MCF 10A (cell line): ENCODE results near the gene GPR12. TPM values are rescaled to one million over a fixed set of nuclear protein-coding genes. Genes with fewer than 3 reads are reported as not detected.

Source experiments
- BruUV-seq: library from RNA; stranded (reverse); fragments of 400-500 nt; replicated peaks from 2 replicates; lab custom pipeline; 2021; lab: Mats Ljungman, UMichigan
- CTCF ChIA-PET: fragments of 300-600 bp; sonication (Branson Sonifier 250); formaldehyde crosslinking; extraction: SDS; loops from one replicate; lab custom pipeline; 2021; ENCODE audit warnings: antibody characterized with exemption, inconsistent platforms; lab: Yijun Ruan, JAX
- POLR2A ChIA-PET: fragments of 300-600, 350-650 bp; sonication (Branson Sonifier 250); formaldehyde crosslinking; extraction: SDS; loops from one replicate; lab custom pipeline; 2020; ENCODE audit warnings: antibody characterized with exemption, inconsistent platforms; lab: Yijun Ruan, JAX
- DNase-seq: peaks from one replicate; pipeline ENCODE4 v3.0.0-alpha.2; 2018; ENCODE audit not compliant: unreplicated experiment
- H3K27ac Mint-ChIP-seq: one replicate; pipeline ENCODE4 v1.8.0; 2022; ENCODE audit warnings: mild to moderate bottlenecking, low read depth, mixed read lengths; ENCODE audit not compliant: unreplicated experiment
- H3K27me3 Mint-ChIP-seq: one replicate; pipeline ENCODE4 v1.8.0; 2022; ENCODE audit warnings: mixed read lengths; ENCODE audit not compliant: insufficient read depth, unreplicated experiment
- H3K36me3 Mint-ChIP-seq: one replicate; pipeline ENCODE4 v1.8.0; 2022; ENCODE audit warnings: mild to moderate bottlenecking, moderate library complexity, mixed read lengths; ENCODE audit not compliant: insufficient read depth, unreplicated experiment
- H3K4me1 Mint-ChIP-seq: one replicate; pipeline ENCODE4 v1.8.0; 2022; ENCODE audit warnings: mixed read lengths; ENCODE audit not compliant: insufficient read depth, unreplicated experiment
- H3K4me3 Mint-ChIP-seq: one replicate; pipeline ENCODE4 v1.8.0; 2022; ENCODE audit warnings: mild to moderate bottlenecking, moderate library complexity, mixed read lengths; ENCODE audit not compliant: unreplicated experiment
- H3K9me3 Mint-ChIP-seq: one replicate; pipeline ENCODE4 v1.8.0; 2022; ENCODE audit warnings: mixed read lengths; ENCODE audit not compliant: unreplicated experiment
- intact Hi-C: fragments of 100-400 bp; cut with micrococcal nuclease; formaldehyde crosslinking; loops from 2 replicates; pipeline ENCODE4 v1.14.1; 2022
- total RNA-seq: library from RNA; stranded (reverse); gene quantifications from 2 replicates; pipeline ENCODE4 v1.2.3, GENCODE V29; 2022
- TF ChIP-seq, protein P1 (sequence below): fragments of 200-600 bp; IDR thresholded peaks from one replicate; pipeline ENCODE4 v1.8.0; 2022; ENCODE audit warnings: antibody characterized with exemption, mild to moderate bottlenecking; ENCODE audit not compliant: unreplicated experiment

The GPR12 gene
- total RNA-seq, 1 experiment from 2014 or later = not detected

DNA sequence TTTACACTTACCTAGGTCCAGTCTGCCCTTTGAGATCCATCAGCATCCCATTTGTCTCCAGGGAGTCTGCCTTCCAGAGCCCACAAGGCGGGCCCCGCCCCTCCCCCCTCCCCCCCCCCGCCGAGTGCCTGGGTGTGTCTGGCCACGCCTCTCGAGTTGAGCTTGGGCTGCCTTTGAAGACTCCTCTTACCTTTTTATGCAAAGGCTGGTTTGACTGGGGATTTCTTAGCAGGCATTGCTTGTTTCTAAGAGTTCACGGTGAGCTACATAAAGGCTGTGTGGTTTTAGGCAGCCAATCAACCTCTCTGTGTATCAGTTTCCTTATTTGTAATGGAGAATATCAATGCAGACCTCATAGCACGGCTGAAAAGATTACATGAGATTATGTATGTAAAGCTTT is 11.3 kb downstream of the GPR12 start:
- no peak overlapping the region for H3K27ac Mint-ChIP-seq
- H3K9me3 Mint-ChIP-seq = no peaks in the 10 kb centered on the region
- TF ChIP-seq, protein P1, sequence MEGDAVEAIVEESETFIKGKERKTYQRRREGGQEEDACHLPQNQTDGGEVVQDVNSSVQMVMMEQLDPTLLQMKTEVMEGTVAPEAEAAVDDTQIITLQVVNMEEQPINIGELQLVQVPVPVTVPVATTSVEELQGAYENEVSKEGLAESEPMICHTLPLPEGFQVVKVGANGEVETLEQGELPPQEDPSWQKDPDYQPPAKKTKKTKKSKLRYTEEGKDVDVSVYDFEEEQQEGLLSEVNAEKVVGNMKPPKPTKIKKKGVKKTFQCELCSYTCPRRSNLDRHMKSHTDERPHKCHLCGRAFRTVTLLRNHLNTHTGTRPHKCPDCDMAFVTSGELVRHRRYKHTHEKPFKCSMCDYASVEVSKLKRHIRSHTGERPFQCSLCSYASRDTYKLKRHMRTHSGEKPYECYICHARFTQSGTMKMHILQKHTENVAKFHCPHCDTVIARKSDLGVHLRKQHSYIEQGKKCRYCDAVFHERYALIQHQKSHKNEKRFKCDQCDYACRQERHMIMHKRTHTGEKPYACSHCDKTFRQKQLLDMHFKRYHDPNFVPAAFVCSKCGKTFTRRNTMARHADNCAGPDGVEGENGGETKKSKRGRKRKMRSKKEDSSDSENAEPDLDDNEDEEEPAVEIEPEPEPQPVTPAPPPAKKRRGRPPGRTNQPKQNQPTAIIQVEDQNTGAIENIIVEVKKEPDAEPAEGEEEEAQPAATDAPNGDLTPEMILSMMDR = no peak
- H3K4me3 Mint-ChIP-seq = no peak overlapping the region
- POLR2A ChIA-PET = no interaction called here
- no peaks in the 10 kb centered on the region for H3K36me3 Mint-ChIP-seq
- BruUV-seq = no TSS peak
- peaks cover 82% of the 10 kb centered on the region for H3K27me3 Mint-ChIP-seq
- CTCF ChIA-PET = interaction anchor here (0.7 kb wide), 1 partner anchor 16 kb away, joined by 3 read pairs; no protein-coding TSS in a partner anchor
- intact Hi-C loops = no loop called here
- no peaks in the 10 kb centered on the region for H3K4me1 Mint-ChIP-seq
- peak; percentile 3 for DNase-seq

DNA sequence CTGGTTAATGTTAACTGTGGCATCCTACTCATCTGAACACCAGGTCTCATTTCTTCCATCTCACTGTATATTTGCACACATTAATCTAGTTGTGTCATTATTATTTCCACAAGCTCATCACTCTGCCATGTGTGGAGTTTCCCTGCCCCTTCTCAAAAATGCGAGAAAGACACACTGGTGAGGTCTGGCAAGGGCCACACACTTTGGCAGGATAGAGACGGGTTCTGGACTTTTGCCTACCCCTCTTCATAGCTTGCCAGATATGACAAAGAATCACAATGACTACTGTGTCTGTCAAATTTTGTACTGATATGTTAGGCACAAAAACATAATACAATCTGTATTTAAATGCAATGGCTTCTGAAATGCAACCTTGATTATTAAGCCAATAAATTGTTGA is 12.9 kb downstream of the GPR12 start:
- no peaks in the 10 kb centered on the region for H3K4me1 Mint-ChIP-seq
- no peaks in the 10 kb centered on the region for H3K36me3 Mint-ChIP-seq
- ChIA-PET POLR2A (no interaction called here), CTCF (no interaction called here)
- H3K27me3 Mint-ChIP-seq = peaks cover 97% of the 10 kb centered on the region
- no peak for DNase-seq
- no peaks in the 10 kb centered on the region for H3K9me3 Mint-ChIP-seq
- BruUV-seq = no TSS peak
- no peak overlapping the region for H3K27ac Mint-ChIP-seq
- intact Hi-C loops = no loop called here
- H3K4me3 Mint-ChIP-seq = no peak overlapping the region
- TF ChIP-seq, protein P1 = no peak

DNA sequence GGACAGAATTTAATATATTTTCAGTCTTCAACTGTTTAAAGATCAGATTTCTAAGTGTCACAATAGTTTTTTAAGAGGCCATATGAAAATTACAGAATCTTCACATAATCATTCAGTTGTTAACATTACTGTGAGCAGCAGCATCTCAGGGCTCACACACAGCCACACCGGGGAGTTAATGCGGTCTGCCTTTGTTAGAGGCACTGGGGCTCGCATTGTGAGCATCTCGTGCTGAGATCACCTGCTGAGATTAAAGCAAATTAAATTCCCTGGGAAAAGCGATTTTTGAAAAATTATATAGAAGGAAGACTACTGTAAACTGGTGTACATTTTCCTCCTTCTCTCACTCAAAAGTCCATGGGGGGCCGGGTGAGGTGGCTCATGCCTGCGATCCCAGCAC is 16.6 kb downstream of the GPR12 start:
- Mint-ChIP-seq H3K36me3 (no peaks in the 10 kb centered on the region), H3K4me1 (no peaks in the 10 kb centered on the region), H3K4me3 (no peak overlapping the region), H3K9me3 (no peaks in the 10 kb centered on the region), H3K27me3 (peaks cover 90% of the 10 kb centered on the region), H3K27ac (no peak overlapping the region)
- POLR2A ChIA-PET = interaction anchor here (0.7 kb wide), 1 partner anchor 639 kb away, joined by 3 read pairs; no protein-coding TSS in a partner anchor
- no TSS peak for BruUV-seq
- DNase-seq = no peak
- CTCF ChIA-PET = interaction anchor here (0.6 kb wide), 1 partner anchor 248 kb away, joined by 3 read pairs; no protein-coding TSS in a partner anchor
- intact Hi-C loops = no loop called here
- TF ChIP-seq, protein P1 = no peak

DNA sequence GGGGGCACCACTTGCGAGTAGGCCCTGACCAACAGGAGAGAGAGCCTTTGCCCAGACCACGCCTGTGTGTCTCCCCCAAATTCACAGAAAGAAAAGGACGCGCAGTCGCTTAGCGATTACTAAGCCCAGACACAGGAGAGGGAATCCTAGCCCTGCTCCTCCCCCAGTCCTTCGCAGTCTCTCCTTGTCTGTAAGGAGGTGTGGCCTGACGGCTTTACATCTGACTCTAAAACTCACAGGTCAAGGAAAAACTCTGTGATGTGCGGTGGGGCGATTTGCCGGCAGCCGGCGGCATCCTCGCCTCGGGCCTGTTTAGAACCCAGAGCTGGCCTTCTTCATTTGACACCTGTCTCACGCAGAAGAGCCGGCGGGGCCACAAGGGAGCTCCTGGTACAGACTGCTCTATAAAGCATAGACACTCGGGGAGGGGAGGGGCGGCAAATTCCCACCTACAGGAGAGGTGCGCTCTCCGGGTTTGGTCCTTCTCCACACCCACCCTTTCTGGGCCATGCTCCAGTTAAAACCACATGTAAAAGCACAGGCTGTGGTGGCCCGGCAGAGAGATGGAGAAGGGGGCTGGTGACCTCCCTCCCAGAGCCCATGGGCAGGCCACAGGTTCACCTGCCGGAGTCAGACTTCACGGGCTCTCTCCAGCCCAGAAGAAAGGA is 17.8 kb downstream of the GPR12 start:
- H3K27ac Mint-ChIP-seq = no peak overlapping the region
- H3K9me3 Mint-ChIP-seq = peaks cover 3% of the 10 kb centered on the region
- ChIA-PET POLR2A (no interaction called here), CTCF (interaction anchor here (0.6 kb wide), 2 partner anchors 8 to 672 kb away, joined by 3 read pairs; no protein-coding TSS in a partner anchor)
- intact Hi-C loops = no loop called here
- TF ChIP-seq, protein P1 = no peak
- H3K4me3 Mint-ChIP-seq = no peak overlapping the region
- no TSS peak for BruUV-seq
- DNase-seq = no peak
- H3K27me3 Mint-ChIP-seq = peaks cover 79% of the 10 kb centered on the region
- no peaks in the 10 kb centered on the region for H3K36me3 Mint-ChIP-seq
- no peaks in the 10 kb centered on the region for H3K4me1 Mint-ChIP-seq
